K562 (cell line): ENCODE results near the gene ZNF451. TPM values are rescaled to one million over a fixed set of nuclear protein-coding genes. Genes with fewer than 3 reads are reported as not detected.

Experiments used
- ATAC-seq: fragments of 200-7000 bp; cut with Tn5 transposase; 3 replicates; pipeline ENCODE4 v1.9.1; 2020; ENCODE audit warnings: moderate library complexity
- BruUV-seq: library from RNA; stranded (reverse); fragments of 400-500 nt; replicated peaks from 2 replicates; lab custom pipeline; 2021; lab: Mats Ljungman, UMichigan
- CTCF ChIA-PET: fragments of 300-600 bp; formaldehyde crosslinking; extraction: SDS; loops from one replicate; lab custom pipeline; 2021; ENCODE audit warnings: low intra/inter-chr PET ratio; lab: Yijun Ruan, JAX
- POLR2A ChIA-PET: fragments of 300-600, 350-650 bp; sonication (Branson Sonifier 250); formaldehyde crosslinking; extraction: SDS; loops from one replicate; lab custom pipeline; 2021; ENCODE audit warnings: antibody characterized with exemption, inconsistent platforms; lab: Yijun Ruan, JAX
- DNase-seq, 4 experiments: peaks; one replicate each; pipeline versions ENCODE4 v3.0.0 to v3.0.0-alpha.2; 2011 to 2018; ENCODE audit warnings: low spot score in 3 of 4, mixed read lengths in 3 of 4; ENCODE audit errors: extremely low read depth in 1 of 4
- FAIRE-seq: peaks from 2 replicates; lab custom pipeline; 2011; peaks lifted over from hg19 to GRCh38; lab: Jason Lieb, UNC
- H2AFZ ChIP-seq: 2 replicates; pipeline ENCODE4 v1.6.0; 2011; ENCODE audit warnings: low read depth, low read length, control low read depth, inconsistent platforms
- H3K27ac ChIP-seq: fragments of 200-600 bp; 3 replicates; pipeline ENCODE4 v1.8.0; 2011; ENCODE audit warnings: low read depth, mild to moderate bottlenecking, control low read depth, inconsistent platforms, low read length, moderate library complexity, mixed read lengths; ENCODE audit errors: extremely low read depth
- H3K27me3 ChIP-seq, 2 experiments: fragments of 300-600 bp in 1 of 2; 2 replicates in 1 of 2; 3 replicates in 1 of 2; pipeline versions ENCODE4 v1.6.0 to v1.8.0; 2011; ENCODE audit warnings: inconsistent platforms in 2 of 2, low read length in 2 of 2, mild to moderate bottlenecking in 1 of 2, mixed read lengths in 1 of 2, moderate library complexity in 1 of 2; ENCODE audit not compliant: control insufficient read depth in 2 of 2, insufficient read depth in 2 of 2
- H3K36me3 ChIP-seq: fragments of 300-600 bp; 3 replicates; pipeline ENCODE4 v1.8.0; 2011; ENCODE audit warnings: mild to moderate bottlenecking, low read length, inconsistent platforms; ENCODE audit not compliant: control insufficient read depth, insufficient read depth
- H3K4me1 ChIP-seq, 2 experiments: fragments of 200-600 bp in 1 of 2; replicated peaks in 1 of 2; 2 replicates in 1 of 2; 3 replicates in 1 of 2; pipeline versions ENCODE4 v1.5.1 to v1.8.0; 2011; ENCODE audit warnings: inconsistent platforms in 2 of 2, low read length in 2 of 2, mild to moderate bottlenecking in 1 of 2, mixed read lengths in 1 of 2, moderate library complexity in 1 of 2; ENCODE audit not compliant: control insufficient read depth in 2 of 2, insufficient read depth in 2 of 2
- H3K4me2 ChIP-seq: 2 replicates; pipeline ENCODE4 v1.6.1; 2011; ENCODE audit warnings: low read length, control low read depth, inconsistent platforms, mixed read lengths; ENCODE audit not compliant: insufficient read depth
- H3K4me3 ChIP-seq: fragments of 200-600 bp; sonication (generic), shearing (Covaris generic); 2 replicates; pipeline ENCODE4 v1.5.1; 2016; ENCODE audit warnings: control low read depth, inconsistent platforms
- H3K79me2 ChIP-seq: fragments of 200-600 bp; 3 replicates; pipeline ENCODE4 v1.8.0; 2011; ENCODE audit warnings: low read length, inconsistent platforms; ENCODE audit not compliant: control insufficient read depth, insufficient read depth
- H3K9ac ChIP-seq, 2 experiments: 2 replicates each; pipeline versions ENCODE4 v1.6.0 to v1.6.1; 2011; ENCODE audit warnings: low read depth in 2 of 2, low read length in 2 of 2, control low read depth in 1 of 2, inconsistent platforms in 1 of 2, mild to moderate bottlenecking in 1 of 2, mixed read lengths in 1 of 2; ENCODE audit not compliant: insufficient read depth in 1 of 2
- H3K9me1 ChIP-seq: one replicate; pipeline ENCODE4 v1.6.0; 2011; ENCODE audit warnings: inconsistent platforms, mild to moderate bottlenecking, low read length, moderate library complexity; ENCODE audit not compliant: control insufficient read depth, insufficient read depth
- H3K9me3 ChIP-seq: replicated peaks from 2 replicates; pipeline ENCODE4 v1.5.1; 2011; ENCODE audit warnings: low read depth, low read length, inconsistent platforms; ENCODE audit not compliant: control insufficient read depth, insufficient read depth
- H4K20me1 ChIP-seq: replicated peaks from 2 replicates; pipeline ENCODE4 v1.6.1; 2011; ENCODE audit warnings: low read length, inconsistent platforms, mixed read lengths; ENCODE audit not compliant: control insufficient read depth, insufficient read depth
- ADNP ChIP-seq: fragments of 200-800 bp; sonication (Bioruptor generic); IDR thresholded peaks from 2 replicates; pipeline ENCODE4 v1.6.1; 2016; ENCODE audit warnings: missing genetic modification characterization, missing compliant biosample characterization
- BDP1 ChIP-seq: IDR thresholded peaks from 3 replicates; pipeline ENCODE4 v1.6.1; 2011; ENCODE audit not compliant: insufficient read length, insufficient read depth
- HMG20A ChIP-seq: fragments of 450-650 bp; formaldehyde crosslinking; conservative IDR thresholded peaks from 2 replicates; pipeline ENCODE4 v1.4.0; 2020; ENCODE audit warnings: mild to moderate bottlenecking, mixed read lengths
- HOXB6 ChIP-seq: fragments of 250-450 bp; sonication (Bioruptor Pico); IDR thresholded peaks from 2 replicates; pipeline ENCODE4 v1.5.1; 2022; ENCODE audit warnings: mild to moderate bottlenecking, borderline replicate concordance
- KLF6 ChIP-seq: fragments of 250-450 bp; sonication (Bioruptor Pico); IDR thresholded peaks from 2 replicates; pipeline ENCODE4 v1.4.0; 2020; ENCODE audit warnings: mild to moderate bottlenecking, moderate library complexity, borderline replicate concordance
- MAFK ChIP-seq: IDR thresholded peaks from 2 replicates; pipeline ENCODE4 v1.6.1; 2011; ENCODE audit warnings: low read length, improper control_type of control experiment
- MAX ChIP-seq: sonication (generic); formaldehyde crosslinking; IDR thresholded peaks from 2 replicates; pipeline ENCODE4 v1.9.0; 2022; ENCODE audit warnings: mild to moderate bottlenecking, missing genetic modification reagents
- NCOR1 ChIP-seq: fragments of 450-650 bp; IDR thresholded peaks from 2 replicates; pipeline ENCODE4 v1.6.1; 2016; ENCODE audit warnings: mild to moderate bottlenecking, moderate library complexity
- SNIP1 ChIP-seq: fragments of 450-650 bp; IDR thresholded peaks from 2 replicates; pipeline ENCODE4 v1.7.1; 2017; ENCODE audit warnings: low read depth, mild to moderate bottlenecking
- SOX6 ChIP-seq: fragments of 450-650 bp; IDR thresholded peaks from 2 replicates; pipeline ENCODE4 v1.6.1; 2014; ENCODE audit warnings: mild to moderate bottlenecking
- STAT5A ChIP-seq: IDR thresholded peaks from 2 replicates; pipeline ENCODE4 v1.6.1; 2012; ENCODE audit warnings: low read length, inconsistent platforms, borderline replicate concordance
- STAT6 ChIP-seq: sonication (generic); formaldehyde crosslinking; IDR thresholded peaks from 2 replicates; pipeline ENCODE4 v1.8.1; 2023; ENCODE audit warnings: mild to moderate bottlenecking, missing genetic modification reagents
- TAF9B ChIP-seq: fragments of 450-650 bp; IDR thresholded peaks from 2 replicates; pipeline ENCODE4 v1.6.1; 2018; ENCODE audit warnings: mild to moderate bottlenecking; ENCODE audit not compliant: partially characterized antibody
- TBL1XR1 ChIP-seq, 2 experiments: IDR thresholded peaks; 2 replicates each; pipeline ENCODE4 v1.6.1; 2012; ENCODE audit warnings: improper control_type of control experiment in 2 of 2, low read length in 2 of 2, mild to moderate bottlenecking in 1 of 2
- TRIM28 ChIP-seq: fragments of 450-650 bp; IDR thresholded peaks from 2 replicates; pipeline ENCODE4 v1.6.1; 2017
- VEZF1 ChIP-seq: fragments of 200-800 bp; sonication (Bioruptor generic); IDR thresholded peaks from 2 replicates; pipeline ENCODE4 v1.6.1; 2017; ENCODE audit warnings: missing genetic modification characterization, missing compliant biosample characterization
- ZBTB26 ChIP-seq: fragments of 450-650 bp; formaldehyde crosslinking; IDR thresholded peaks from 2 replicates; pipeline ENCODE4 v1.4.0; 2022; ENCODE audit warnings: missing genetic modification characterization
- ZNF586 ChIP-seq: fragments of 450-650 bp; formaldehyde crosslinking; conservative IDR thresholded peaks from 2 replicates; pipeline ENCODE4 v1.4.0; 2020; ENCODE audit warnings: mild to moderate bottlenecking, moderate library complexity
- ZNF76 ChIP-seq: fragments of 250-450 bp; sonication (Bioruptor Pico); IDR thresholded peaks from 2 replicates; pipeline ENCODE4 v1.4.0; 2020; ENCODE audit warnings: mild to moderate bottlenecking, moderate library complexity, borderline replicate concordance
- WGBS: fragments of 100-300 bp; shearing (Covaris generic); methylation state at CpG from one replicate; pipeline ENCODE4 v1.1.6; 2016; ENCODE audit warnings: low coverage, mixed read lengths; ENCODE audit not compliant: insufficient coverage; ENCODE audit errors: missing lambda C conversion rate; 5-methylcytosine and 5-hydroxymethylcytosine counted together
- in situ Hi-C: fragments of 300-500 bp; cut with MboI; formaldehyde crosslinking; loops from 4 replicates; pipeline ENCODE4 v1.15.0; 2018; ENCODE audit warnings: inconsistent platforms, mixed read lengths
- intact Hi-C: fragments of 100-400 bp; cut with micrococcal nuclease; formaldehyde crosslinking; loops from 2 replicates; pipeline ENCODE4 v1.14.2; 2022
- polyA plus RNA-seq, 8 experiments: library from polyadenylated mRNA; depleted of rRNA in 4 of 8; stranded (reverse) in 5 of 8; unstranded in 3 of 8; fragments of >200 nt; fragmentation: Nextera tagmentation in 2 of 8; fragmentation: Illumina TruSeq in 1 of 8; extraction: Ambion mirVana in 2 of 8; extraction: Trizol in 1 of 8; gene quantifications; 2 replicates each; pipeline versions ENCODE4 v1.2.1 to v1.2.3, GENCODE V29; 2011 to 2014; ENCODE audit warnings: inconsistent platforms in 1 of 8, missing spikeins in 1 of 8
- total RNA-seq, 7 experiments: library from RNA; depleted of rRNA in 6 of 7; stranded (reverse); fragments of >200 nt in 6 of 7; fragmentation: Illumina TruSeq in 2 of 7; extraction: Trizol in 2 of 7; gene quantifications; 2 replicates each; pipeline versions ENCODE4 v1.2.1 to v1.2.3, GENCODE V29; 2011 to 2021; ENCODE audit warnings: low replicate concordance in 1 of 7

The ZNF451 gene
- total and polyA plus RNA-seq, 9 of the 15 experiments (the other 6 are each of a cell fraction or from before 2014, with no cell fraction given) = 16.1 to 74.3 (median 38.3) TPM

GRCh38 chr6:57069920-57070331 lies 20.1 kb upstream of the ZNF451 start:
- no TSS peak for BruUV-seq
- 37% methylated on average over 7 of the region's 9 CpGs for WGBS
- Histone ChIP-seq H4K20me1 (no peaks in the 10 kb centered on the region), H3K27me3 (no peaks in the 10 kb centered on the region), H3K4me3 (no peak overlapping the region), H2AFZ (no peak overlapping the region), H3K9ac (peak overlapping the region in 1 of 2 experiments; percentile 1; a peak in 1 of 4 replicates), H3K4me1 (peaks cover 3 to 18% of the 10 kb centered on the region in 2 experiments; a peak in 3 of 5 replicates), H3K4me2 (peak overlapping the region; percentile 62), H3K79me2 (no peaks in the 10 kb centered on the region), H3K27ac (peak overlapping the region; percentile 58), H3K9me1 (no peaks in the 10 kb centered on the region), H3K36me3 (peaks cover 13% of the 10 kb centered on the region; the same call in 2 of the 3 replicates), H3K9me3 (peaks cover 6% of the 10 kb centered on the region)
- in situ Hi-C loops (no loop called here), intact Hi-C loops (no loop called here)
- FAIRE-seq = no peak
- ATAC-seq = peak; percentile 85
- ChIA-PET POLR2A (interaction anchor here (0.7 kb wide), 1 partner anchor 45 kb away, joined by 3 read pairs; no protein-coding TSS in a partner anchor), CTCF (no interaction called here)
- peak in 3 of 4 experiments; percentile 20 to 91 (median 63) for DNase-seq
- no peak for TF ChIP-seq MAX (CRISPR knock-in tag)
- 0 out of 2 replicates have a peak, but pooled peaks have one; percentile 36 for TF ChIP-seq NCOR1
- TF ChIP-seq HMG20A = no peak
- peak in 1 of 2 experiments; percentile 53; a peak in 1 of 4 replicates for TF ChIP-seq TBL1XR1 (IDR thresholded peaks at IDR 0.05; ENCODE audit: low read length in 2 of 2)
- no peak for TF ChIP-seq ADNP (tag)
- TF ChIP-seq SOX6 = peak; percentile 56; the same call in 1 of the 2 replicates
- TF ChIP-seq MAFK = no peak
- TF ChIP-seq ZBTB26 = no peak
- no peak for TF ChIP-seq KLF6 (CRISPR knock-in tag)
- peak; percentile 74 for TF ChIP-seq TRIM28
- TF ChIP-seq HOXB6 (CRISPR knock-in tag) = no peak
- no peak for TF ChIP-seq SNIP1
- no peak for TF ChIP-seq BDP1
- TF ChIP-seq ZNF586 = no peak
- TF ChIP-seq TAF9B = no peak
- TF ChIP-seq STAT6 (CRISPR knock-in tag) = no peak
- 0 out of 2 replicates have a peak, but pooled peaks have one; percentile 15 for TF ChIP-seq VEZF1 (CRISPR knock-in tag)
- no peak for TF ChIP-seq ZNF76 (CRISPR knock-in tag)
- peak; percentile 35; the same call in 1 of the 2 replicates for TF ChIP-seq STAT5A
